Measurements from ENCODE around the gene GNAZ.

- TF ChIP-seq CTCF (IDR thresholded peaks at IDR 0.05): no peak
- TF ChIP-seq POLR2A (IDR thresholded peaks at IDR 0.05): no peak
These were observed 96.7 kb downstream of the GNAZ start for GRCh38 chr22:23166841-23167616.
